HL-60 (cell line): ENCODE results near the gene XPC.

Experiments
- DNase-seq, 2 experiments: peaks; one replicate each; pipeline ENCODE4 v3.0.0-alpha.2; 2010 to 2020; ENCODE audit warnings: low read depth in 1 of 2, low spot score in 1 of 2
- H3K27ac ChIP-seq: fragments of 250-450 bp; sonication (Bioruptor Pico); replicated peaks from 2 replicates; pipeline ENCODE4 v1.5.1; 2020; ENCODE audit warnings: mild to moderate bottlenecking, moderate library complexity
- H3K27me3 ChIP-seq: fragments of 250-450 bp; sonication (Bioruptor Pico); 2 replicates; pipeline ENCODE4 v1.5.1; 2021; ENCODE audit warnings: mild to moderate bottlenecking, moderate library complexity; ENCODE audit not compliant: insufficient read depth, poor library complexity, severe bottlenecking
- H3K4me3 ChIP-seq: replicated peaks from 2 replicates; pipeline ENCODE4 v1.5.1; 2011; ENCODE audit warnings: mild to moderate bottlenecking, control low read depth, low read length; ENCODE audit not compliant: insufficient read depth
- GABPA ChIP-seq: IDR thresholded peaks from 2 replicates; pipeline ENCODE4 v1.6.1; 2012; ENCODE audit warnings: low read depth
- POLR2AphosphoS5 ChIP-seq: IDR thresholded peaks from 2 replicates; pipeline ENCODE4 v1.6.1; 2012; ENCODE audit warnings: low read depth
- REST ChIP-seq: IDR thresholded peaks from 2 replicates; pipeline ENCODE4 v1.6.1; 2012; ENCODE audit warnings: low read depth; ENCODE audit not compliant: insufficient replicate concordance
- SPI1 ChIP-seq: IDR thresholded peaks from 2 replicates; pipeline ENCODE4 v1.6.1; 2012; ENCODE audit warnings: low read depth, mild to moderate bottlenecking, borderline replicate concordance
- TF ChIP-seq, protein P1 (sequence below): IDR thresholded peaks from one replicate; pipeline ENCODE4 v1.5.1; 2011; ENCODE audit warnings: low read length, control low read depth, inconsistent platforms; ENCODE audit not compliant: insufficient read depth

Gene XPC

GRCh38 chr3:14145670-14146380 lies 32.6 kb downstream of the XPC start:
- TF ChIP-seq SPI1 (no peak), POLR2AphosphoS5 (no peak), GABPA (no peak), REST (no peak)
- TF ChIP-seq, protein P1, sequence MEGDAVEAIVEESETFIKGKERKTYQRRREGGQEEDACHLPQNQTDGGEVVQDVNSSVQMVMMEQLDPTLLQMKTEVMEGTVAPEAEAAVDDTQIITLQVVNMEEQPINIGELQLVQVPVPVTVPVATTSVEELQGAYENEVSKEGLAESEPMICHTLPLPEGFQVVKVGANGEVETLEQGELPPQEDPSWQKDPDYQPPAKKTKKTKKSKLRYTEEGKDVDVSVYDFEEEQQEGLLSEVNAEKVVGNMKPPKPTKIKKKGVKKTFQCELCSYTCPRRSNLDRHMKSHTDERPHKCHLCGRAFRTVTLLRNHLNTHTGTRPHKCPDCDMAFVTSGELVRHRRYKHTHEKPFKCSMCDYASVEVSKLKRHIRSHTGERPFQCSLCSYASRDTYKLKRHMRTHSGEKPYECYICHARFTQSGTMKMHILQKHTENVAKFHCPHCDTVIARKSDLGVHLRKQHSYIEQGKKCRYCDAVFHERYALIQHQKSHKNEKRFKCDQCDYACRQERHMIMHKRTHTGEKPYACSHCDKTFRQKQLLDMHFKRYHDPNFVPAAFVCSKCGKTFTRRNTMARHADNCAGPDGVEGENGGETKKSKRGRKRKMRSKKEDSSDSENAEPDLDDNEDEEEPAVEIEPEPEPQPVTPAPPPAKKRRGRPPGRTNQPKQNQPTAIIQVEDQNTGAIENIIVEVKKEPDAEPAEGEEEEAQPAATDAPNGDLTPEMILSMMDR: no peak
- peak overlapping the region; percentile 94 for H3K27ac ChIP-seq
- no peak for DNase-seq
- H3K4me3 ChIP-seq: no peak overlapping the region
- H3K27me3 ChIP-seq: no peaks in the 10 kb centered on the region

GRCh38 chr3:14145236-14145635 lies 33.2 kb downstream of the XPC start:
- Histone ChIP-seq H3K27ac (peak overlapping the region; percentile 94), H3K4me3 (no peak overlapping the region), H3K27me3 (no peaks in the 10 kb centered on the region)
- no peak for TF ChIP-seq POLR2AphosphoS5
- TF ChIP-seq, protein P1: no peak
- TF ChIP-seq GABPA: no peak
- TF ChIP-seq SPI1: no peak
- no peak for TF ChIP-seq REST
- no peak for DNase-seq

DNA sequence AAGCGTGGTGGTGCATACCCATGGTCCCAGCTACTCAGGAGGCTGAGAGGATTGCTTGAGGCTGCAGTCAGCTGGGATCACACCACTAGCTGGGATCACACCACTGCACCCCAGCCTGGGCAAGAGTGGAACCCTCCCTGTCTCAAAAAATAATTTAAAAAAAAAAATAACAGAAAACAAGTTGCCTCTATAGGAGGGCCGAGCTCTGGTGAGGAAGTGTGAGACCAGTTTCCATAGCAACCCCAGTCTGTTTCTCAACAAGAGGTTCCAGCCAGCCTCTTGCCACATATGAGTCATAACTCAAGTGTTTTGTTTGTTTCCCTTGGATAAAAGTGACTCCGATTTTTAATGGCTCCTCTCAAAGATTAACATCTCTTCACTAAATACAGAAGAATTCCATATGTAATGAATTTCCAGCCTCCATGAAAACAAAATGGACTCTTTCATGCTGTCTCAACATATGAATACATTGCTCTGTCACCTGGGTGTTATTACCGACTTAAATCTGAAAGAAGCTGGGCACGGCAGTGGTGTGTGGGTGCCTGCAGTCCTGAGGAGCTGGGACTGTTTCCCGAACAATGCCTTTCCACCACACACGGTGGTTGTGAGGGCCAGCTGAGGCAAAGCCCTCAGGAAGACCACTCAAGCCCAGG lies 33.9 kb downstream of the XPC start:
- Histone ChIP-seq H3K4me3 (no peak overlapping the region), H3K27me3 (no peaks in the 10 kb centered on the region)
- DNase-seq: peak; percentile 94 to 95

More for the DNA sequence above, 33.9 kb downstream of the XPC start:
- H3K27ac ChIP-seq: peak overlapping the region; percentile 94
- TF ChIP-seq, protein P1: no peak
- TF ChIP-seq REST (no peak), GABPA (no peak), SPI1 (peak; percentile 93), POLR2AphosphoS5 (0 out of 2 replicates have a peak, but pooled peaks have one; percentile 16)
